Smooth muscle cell (in vitro differentiated cells): Measurements from ENCODE around the gene MRPL45. TPM values are rescaled to one million over a fixed set of nuclear protein-coding genes. Genes with fewer than 3 reads are reported as not detected.
A peak's percentile ranks its signal among the peaks of the same experiment; 100 is the strongest.

Experiments used
- DNase-seq: peaks from one replicate; lab custom pipeline; 2025; ENCODE audit not compliant: unreplicated experiment; lab: John Stamatoyannopoulos, UW
- H2AFZ ChIP-seq: fragments of 200-600 bp; sonication (generic); 2 replicates; pipeline ENCODE4 v1.6.0; 2016; ENCODE audit warnings: antibody characterized with exemption, low read depth, mild to moderate bottlenecking
- H3F3A ChIP-seq: fragments of 200-600 bp; sonication (generic); 2 replicates; pipeline ENCODE4 v1.6.0; 2017; ENCODE audit warnings: antibody characterized with exemption, low read depth
- H3K27ac ChIP-seq: fragments of 200-600 bp; sonication (generic); 2 replicates; pipeline ENCODE4 v1.5.1; 2016; ENCODE audit warnings: low read depth, mild to moderate bottlenecking
- H3K27me3 ChIP-seq: fragments of 200-600 bp; sonication (generic); 2 replicates; pipeline ENCODE4 v1.6.1; 2016; ENCODE audit warnings: low read depth, mild to moderate bottlenecking
- H3K36me3 ChIP-seq: fragments of 200-600 bp; sonication (generic); 2 replicates; pipeline ENCODE4 v1.5.1; 2016; ENCODE audit warnings: low read depth
- H3K4me1 ChIP-seq: fragments of 200-600 bp; sonication (generic); 2 replicates; pipeline ENCODE4 v1.5.1; 2016; ENCODE audit warnings: low read depth
- H3K4me2 ChIP-seq: fragments of 200-600 bp; sonication (generic); 2 replicates; pipeline ENCODE4 v1.6.0; 2016; ENCODE audit warnings: mild to moderate bottlenecking
- H3K4me3 ChIP-seq: fragments of 200-600 bp; sonication (generic); 2 replicates; pipeline ENCODE4 v1.5.1; 2016; ENCODE audit warnings: mild to moderate bottlenecking
- H3K79me2 ChIP-seq: fragments of 200-600 bp; sonication (generic); 2 replicates; pipeline ENCODE4 v1.6.0; 2016; ENCODE audit warnings: low read depth, mild to moderate bottlenecking
- H3K9ac ChIP-seq: fragments of 200-600 bp; sonication (generic); 2 replicates; pipeline ENCODE4 v1.6.0; 2016; ENCODE audit warnings: low read depth
- H3K9me3 ChIP-seq: fragments of 200-600 bp; sonication (generic); replicated peaks from 2 replicates; pipeline ENCODE4 v1.5.1; 2016; ENCODE audit warnings: low read depth
- H4K20me1 ChIP-seq: fragments of 200-600 bp; sonication (generic); 2 replicates; pipeline ENCODE4 v1.6.0; 2016; ENCODE audit warnings: low read depth
- WGBS: methylation state at CpG from one replicate; pipeline ENCODE4 v1.1.7; 2016; ENCODE audit warnings: low lambda C conversion rate; 5-methylcytosine and 5-hydroxymethylcytosine counted together
- polyA plus RNA-seq: library from polyadenylated mRNA; unstranded; fragments of >200 nt; fragmentation: Nextera tagmentation; extraction: Ambion mirVana; gene quantifications from 2 replicates; pipeline ENCODE4 v1.2.1, GENCODE V29; 2016
- total RNA-seq: library from RNA; depleted of rRNA; stranded (reverse); fragments of >200 nt; gene quantifications from 2 replicates; pipeline ENCODE4 v1.2.3, GENCODE V29; 2014
- TF ChIP-seq, protein P1 (sequence below): fragments of 200-600 bp; sonication (generic); IDR thresholded peaks from 2 replicates; pipeline ENCODE4 v1.5.1; 2017; ENCODE audit warnings: borderline replicate concordance, mild to moderate bottlenecking, antibody characterized with exemption; ENCODE audit not compliant: insufficient read depth, poor library complexity, severe bottlenecking

MRPL45 gene
- total and polyA plus RNA-seq, 2 experiments from 2014 or later: 25.0 to 30.6 TPM

DNA sequence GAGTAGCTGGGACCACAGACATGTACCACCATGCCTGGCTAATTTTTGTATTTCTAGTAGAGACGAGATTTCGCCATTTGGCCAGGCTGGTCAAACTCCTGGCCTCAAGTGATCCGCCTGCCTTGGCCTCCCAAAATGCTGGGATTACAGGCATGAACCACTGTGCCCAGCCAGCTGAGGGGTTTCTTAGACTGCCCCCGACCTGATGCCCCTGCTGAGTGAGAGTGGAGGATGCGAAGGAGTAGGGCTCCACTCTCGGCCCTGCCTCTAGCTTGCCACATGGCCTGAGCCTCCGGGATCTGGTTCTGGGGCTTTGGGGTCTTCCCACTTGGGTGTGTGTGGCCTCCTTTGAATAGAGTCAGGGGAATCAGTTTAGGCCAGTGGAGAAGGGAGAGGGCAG is 35.8 kb downstream of the MRPL45 start:
- Histone ChIP-seq H3K4me3 (no peak overlapping the region), H3F3A (no peaks in the 10 kb centered on the region), H3K79me2 (no peaks in the 10 kb centered on the region), H3K4me1 (no peaks in the 10 kb centered on the region), H4K20me1 (no peaks in the 10 kb centered on the region), H3K9me3 (no peaks in the 10 kb centered on the region), H2AFZ (no peak overlapping the region), H3K9ac (no peak overlapping the region), H3K27me3 (peaks cover 3% of the 10 kb centered on the region), H3K27ac (no peak overlapping the region), H3K36me3 (no peaks in the 10 kb centered on the region), H3K4me2 (no peak overlapping the region)
- TF ChIP-seq, protein P1, sequence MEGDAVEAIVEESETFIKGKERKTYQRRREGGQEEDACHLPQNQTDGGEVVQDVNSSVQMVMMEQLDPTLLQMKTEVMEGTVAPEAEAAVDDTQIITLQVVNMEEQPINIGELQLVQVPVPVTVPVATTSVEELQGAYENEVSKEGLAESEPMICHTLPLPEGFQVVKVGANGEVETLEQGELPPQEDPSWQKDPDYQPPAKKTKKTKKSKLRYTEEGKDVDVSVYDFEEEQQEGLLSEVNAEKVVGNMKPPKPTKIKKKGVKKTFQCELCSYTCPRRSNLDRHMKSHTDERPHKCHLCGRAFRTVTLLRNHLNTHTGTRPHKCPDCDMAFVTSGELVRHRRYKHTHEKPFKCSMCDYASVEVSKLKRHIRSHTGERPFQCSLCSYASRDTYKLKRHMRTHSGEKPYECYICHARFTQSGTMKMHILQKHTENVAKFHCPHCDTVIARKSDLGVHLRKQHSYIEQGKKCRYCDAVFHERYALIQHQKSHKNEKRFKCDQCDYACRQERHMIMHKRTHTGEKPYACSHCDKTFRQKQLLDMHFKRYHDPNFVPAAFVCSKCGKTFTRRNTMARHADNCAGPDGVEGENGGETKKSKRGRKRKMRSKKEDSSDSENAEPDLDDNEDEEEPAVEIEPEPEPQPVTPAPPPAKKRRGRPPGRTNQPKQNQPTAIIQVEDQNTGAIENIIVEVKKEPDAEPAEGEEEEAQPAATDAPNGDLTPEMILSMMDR: no peak
- WGBS: 86% methylated on average over 7 of the region's 7 CpGs
- no peak for DNase-seq

DNA sequence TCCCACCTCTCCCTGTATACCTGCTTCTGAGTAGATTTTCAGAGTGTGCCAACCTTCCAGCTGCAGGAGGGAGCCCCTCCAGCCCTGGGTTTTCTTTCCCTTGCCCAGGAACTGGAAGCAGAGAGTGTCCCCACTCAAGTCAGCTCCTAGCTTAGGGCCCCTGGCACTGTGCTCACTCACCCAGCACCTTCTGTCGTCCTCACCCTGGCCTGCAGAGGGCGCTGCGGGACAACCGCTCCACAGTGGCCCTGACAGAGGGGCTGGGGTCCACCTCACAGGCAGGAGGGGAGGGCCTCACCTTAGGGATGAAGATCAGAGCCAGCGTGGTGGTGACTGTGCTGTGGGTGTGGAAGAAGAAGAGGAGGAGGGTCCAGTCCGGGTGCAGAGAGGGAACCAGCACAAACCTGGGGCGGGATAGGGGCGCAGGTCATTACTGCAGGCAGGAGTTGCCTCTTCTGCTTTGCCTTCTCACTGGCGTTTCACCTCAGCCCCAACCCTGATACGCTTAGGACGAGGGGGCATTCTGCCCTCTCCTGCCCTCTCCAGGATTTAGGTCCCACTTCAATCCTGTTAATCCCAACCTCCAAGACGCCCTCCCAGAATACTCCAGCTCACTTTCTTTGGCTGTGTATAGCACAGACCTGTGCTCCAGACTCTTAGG is 36.8 kb downstream of the MRPL45 start:
- H3K4me1 ChIP-seq: no peaks in the 10 kb centered on the region
- TF ChIP-seq, protein P1: peak; percentile 70
- H3K4me3 ChIP-seq: no peak overlapping the region
- no peaks in the 10 kb centered on the region for H3K79me2 ChIP-seq
- no peaks in the 10 kb centered on the region for H3K36me3 ChIP-seq
- H3F3A ChIP-seq: no peaks in the 10 kb centered on the region
- no peak for DNase-seq
- H4K20me1 ChIP-seq: no peaks in the 10 kb centered on the region
- no peak overlapping the region for H3K9ac ChIP-seq
- H3K9me3 ChIP-seq: no peaks in the 10 kb centered on the region
- H3K27ac ChIP-seq: no peak overlapping the region
- no peak overlapping the region for H3K4me2 ChIP-seq
- H2AFZ ChIP-seq: no peak overlapping the region
- WGBS: 44% methylated on average over 12 of the region's 12 CpGs
- H3K27me3 ChIP-seq: peaks cover 5% of the 10 kb centered on the region

DNA sequence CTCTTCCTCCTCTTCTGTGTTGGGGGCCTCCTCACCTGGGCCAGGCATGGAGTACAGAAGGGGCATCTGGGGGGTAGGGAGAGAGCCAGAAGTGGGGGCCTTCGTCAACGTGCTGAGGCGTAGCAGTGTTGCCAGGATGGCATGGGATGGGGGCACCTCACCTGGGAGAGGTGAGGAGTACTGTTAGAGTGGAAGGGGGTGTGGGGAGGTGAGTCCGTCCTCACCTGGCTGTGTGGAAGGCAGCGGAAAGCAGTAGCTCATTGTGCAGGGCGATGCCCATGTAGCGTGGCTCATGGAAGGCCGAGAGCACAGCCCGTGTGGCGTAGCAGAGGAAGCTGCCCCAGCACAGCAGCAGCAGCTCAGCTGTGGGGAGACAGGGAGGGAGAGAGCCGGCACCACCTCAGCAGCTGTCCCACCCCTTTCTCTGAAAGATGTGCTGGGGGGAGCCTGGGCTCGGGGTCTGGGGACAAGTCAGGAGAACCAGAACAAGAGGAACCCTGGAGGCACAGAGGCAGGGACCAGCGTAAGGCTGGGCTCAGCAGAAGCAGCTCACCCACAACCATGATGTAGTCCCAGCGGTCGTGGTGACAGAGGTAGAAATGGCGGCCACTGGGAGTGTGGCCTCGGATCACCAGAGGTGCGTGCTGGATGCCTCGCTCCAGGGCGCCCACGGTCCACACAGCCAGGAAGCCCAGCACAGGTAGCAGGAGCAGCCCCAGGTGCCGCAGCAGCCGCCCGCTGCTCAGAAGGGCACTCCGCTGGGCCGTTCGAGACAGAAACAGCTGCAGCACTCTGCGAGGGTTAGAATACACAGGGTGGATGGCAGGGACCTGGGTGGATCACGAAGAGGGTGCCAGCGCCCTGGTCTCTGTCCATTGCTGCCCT is 37.8 kb downstream of the MRPL45 start:
- no peak for DNase-seq
- Histone ChIP-seq H3F3A (no peaks in the 10 kb centered on the region), H3K9me3 (no peaks in the 10 kb centered on the region), H3K36me3 (no peaks in the 10 kb centered on the region), H3K79me2 (no peaks in the 10 kb centered on the region), H3K27me3 (peaks cover 5% of the 10 kb centered on the region), H3K4me2 (no peak overlapping the region), H2AFZ (no peak overlapping the region), H3K9ac (no peak overlapping the region), H3K4me3 (no peak overlapping the region), H3K27ac (no peak overlapping the region), H3K4me1 (no peaks in the 10 kb centered on the region), H4K20me1 (no peaks in the 10 kb centered on the region)
- WGBS: 94% methylated on average over 29 of the region's 30 CpGs
- TF ChIP-seq, protein P1: no peak
